ENCODE measurements around the gene GAS7. TPM values are rescaled to one million over a fixed set of nuclear protein-coding genes. Genes with fewer than 3 reads are reported as not detected.

GAS7 gene
- total RNA-seq, 1 donor from 2014 or later: 78.0 TPM

- TF ChIP-seq, protein P1, sequence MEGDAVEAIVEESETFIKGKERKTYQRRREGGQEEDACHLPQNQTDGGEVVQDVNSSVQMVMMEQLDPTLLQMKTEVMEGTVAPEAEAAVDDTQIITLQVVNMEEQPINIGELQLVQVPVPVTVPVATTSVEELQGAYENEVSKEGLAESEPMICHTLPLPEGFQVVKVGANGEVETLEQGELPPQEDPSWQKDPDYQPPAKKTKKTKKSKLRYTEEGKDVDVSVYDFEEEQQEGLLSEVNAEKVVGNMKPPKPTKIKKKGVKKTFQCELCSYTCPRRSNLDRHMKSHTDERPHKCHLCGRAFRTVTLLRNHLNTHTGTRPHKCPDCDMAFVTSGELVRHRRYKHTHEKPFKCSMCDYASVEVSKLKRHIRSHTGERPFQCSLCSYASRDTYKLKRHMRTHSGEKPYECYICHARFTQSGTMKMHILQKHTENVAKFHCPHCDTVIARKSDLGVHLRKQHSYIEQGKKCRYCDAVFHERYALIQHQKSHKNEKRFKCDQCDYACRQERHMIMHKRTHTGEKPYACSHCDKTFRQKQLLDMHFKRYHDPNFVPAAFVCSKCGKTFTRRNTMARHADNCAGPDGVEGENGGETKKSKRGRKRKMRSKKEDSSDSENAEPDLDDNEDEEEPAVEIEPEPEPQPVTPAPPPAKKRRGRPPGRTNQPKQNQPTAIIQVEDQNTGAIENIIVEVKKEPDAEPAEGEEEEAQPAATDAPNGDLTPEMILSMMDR (IDR thresholded peaks at IDR 0.05): no peak
- intact Hi-C loops (cut with DNase I): no loop called here
- no peak for DNase-seq (ENCODE audit: low spot score in 2 of 2)
- no peak overlapping the region for H3K27ac ChIP-seq
- no peaks in the 10 kb centered on the region for H3K4me1 ChIP-seq
- no peaks in the 10 kb centered on the region for H3K36me3 ChIP-seq
- H3K4me3 ChIP-seq: no peak overlapping the region
- H3K27me3 ChIP-seq: no peaks in the 10 kb centered on the region
- H3K9me3 ChIP-seq: no peaks in the 10 kb centered on the region
Measured at GRCh38 chr17:10126276-10126615, 72.2 kb downstream of the GAS7 start.

GRCh38 chr17:10125531-10126275 is 72.7 kb downstream of the GAS7 start:
- Histone ChIP-seq H3K4me1 (no peaks in the 10 kb centered on the region), H3K4me3 (no peak overlapping the region)

DNA sequence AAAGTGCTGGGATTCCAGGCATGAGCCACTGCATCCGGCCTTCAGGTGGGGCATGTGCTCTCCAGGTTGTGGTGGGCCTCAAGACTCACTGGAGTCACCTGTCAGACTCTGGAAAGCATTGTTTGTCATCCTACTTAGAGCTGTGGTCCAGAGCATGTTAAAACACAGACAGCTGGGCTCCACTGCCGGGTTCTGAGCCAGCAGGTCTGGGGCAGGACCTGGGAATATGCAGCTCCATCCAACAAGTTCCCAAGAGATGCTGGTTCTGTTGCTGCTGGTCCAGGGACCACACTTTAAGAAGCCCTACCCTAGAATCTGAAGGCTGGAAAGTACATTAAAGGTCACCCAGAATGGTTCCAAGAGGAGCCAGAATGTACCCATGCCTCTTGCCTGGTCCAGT is 75.3 kb downstream of the GAS7 start:
- Histone ChIP-seq H3K27ac (peak overlapping the region in 1 of 2 donors; percentile 14), H3K36me3 (no peaks in the 10 kb centered on the region), H3K4me3 (no peak overlapping the region), H3K27me3 (no peaks in the 10 kb centered on the region), H3K4me1 (no peaks in the 10 kb centered on the region), H3K9me3 (no peaks in the 10 kb centered on the region)
- no peak for DNase-seq (ENCODE audit: low spot score in 2 of 2)
- intact Hi-C loops (cut with DNase I): loop anchor here (2.0 kb wide), 1 partner anchor 14 kb away; no protein-coding TSS in a partner anchor
- TF ChIP-seq, protein P1 (IDR thresholded peaks at IDR 0.05): no peak

More at GRCh38 chr17:10125531-10126275, 72.7 kb downstream of the GAS7 start:
- no peak overlapping the region for H3K27ac ChIP-seq
- no peaks in the 10 kb centered on the region for H3K9me3 ChIP-seq
- DNase-seq (ENCODE audit: low spot score in 2 of 2): no peak
- H3K27me3 ChIP-seq: no peaks in the 10 kb centered on the region
- H3K36me3 ChIP-seq: no peaks in the 10 kb centered on the region
- TF ChIP-seq, protein P1 (IDR thresholded peaks at IDR 0.05): no peak
- intact Hi-C loops (cut with DNase I): no loop called here

DNA sequence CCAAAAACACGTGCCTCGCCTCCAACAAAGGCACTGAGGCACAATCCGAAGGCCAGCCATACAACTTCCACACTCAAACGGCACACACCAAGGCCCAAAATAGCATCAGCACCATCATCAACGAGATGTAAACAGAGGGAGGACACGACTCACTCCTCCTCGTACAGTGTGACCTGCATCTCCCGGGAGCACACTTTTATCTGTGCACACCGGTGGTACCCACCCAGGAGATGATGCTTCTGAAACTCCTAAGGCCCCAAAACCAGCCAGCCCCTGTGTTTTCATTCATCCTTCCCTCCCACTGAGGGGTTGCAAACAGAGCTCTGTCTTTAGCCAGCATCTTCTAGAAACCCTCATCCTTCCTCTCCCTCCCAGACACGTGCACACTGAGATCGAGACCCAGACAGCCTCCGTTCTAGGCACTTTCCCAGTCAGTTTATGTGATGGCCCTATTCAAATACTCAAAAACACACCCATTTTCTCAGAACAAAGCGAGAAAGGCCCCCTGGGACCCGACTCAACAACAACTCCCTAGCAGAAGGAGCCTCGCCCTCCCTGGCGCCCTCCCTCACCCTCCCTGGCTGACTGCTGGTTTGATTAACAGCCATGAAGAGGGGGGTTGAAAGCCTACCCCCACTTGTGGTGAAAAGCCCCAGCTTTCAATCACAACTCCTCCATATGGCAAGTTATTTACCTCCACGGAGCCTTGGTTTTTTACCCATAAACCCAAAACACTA is 76.3 kb downstream of the GAS7 start:
- H3K36me3 ChIP-seq: no peaks in the 10 kb centered on the region
- H3K4me1 ChIP-seq: no peaks in the 10 kb centered on the region
- no peak for DNase-seq (ENCODE audit: low spot score in 2 of 2)
- intact Hi-C loops (cut with DNase I): loop anchor here (2.0 kb wide), 1 partner anchor 13 kb away; no protein-coding TSS in a partner anchor
- H3K27ac ChIP-seq: no peak overlapping the region
- no peak overlapping the region for H3K4me3 ChIP-seq
- H3K9me3 ChIP-seq: no peaks in the 10 kb centered on the region
- TF ChIP-seq, protein P1 (IDR thresholded peaks at IDR 0.05): no peak
- H3K27me3 ChIP-seq: no peaks in the 10 kb centered on the region

DNA sequence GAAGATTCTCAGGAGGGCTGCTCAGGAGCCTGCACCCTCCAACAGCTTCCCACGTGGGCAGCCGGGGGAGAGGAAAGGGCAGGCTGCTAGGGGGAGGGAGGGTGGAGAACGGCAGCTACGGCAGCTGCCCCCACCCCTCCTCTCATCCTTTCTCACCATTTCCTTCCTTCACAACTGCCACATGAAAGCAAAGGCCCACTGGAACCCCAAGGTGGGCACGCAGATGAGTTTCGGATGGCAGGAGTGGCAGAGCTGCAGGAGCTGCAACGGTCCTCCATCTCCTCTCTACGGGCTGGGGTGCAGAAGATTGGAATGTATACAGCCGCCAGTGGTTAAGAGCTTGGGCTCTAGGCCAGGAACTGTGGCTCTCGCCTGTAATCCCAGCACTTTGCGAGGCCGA is 77.7 kb downstream of the GAS7 start:
- DNase-seq (ENCODE audit: low spot score in 2 of 2): no peak
- Histone ChIP-seq H3K27me3 (no peaks in the 10 kb centered on the region), H3K9me3 (no peaks in the 10 kb centered on the region), H3K36me3 (no peaks in the 10 kb centered on the region), H3K4me3 (no peak overlapping the region), H3K4me1 (no peaks in the 10 kb centered on the region), H3K27ac (no peak overlapping the region)
- intact Hi-C loops (cut with DNase I): no loop called here
- TF ChIP-seq, protein P1 (IDR thresholded peaks at IDR 0.05): no peak

Data from ascending aorta (tissue), 2 donors.